ENCODE data around the gene FRAS1.
"Not testable (repeated sequence)": the region's sequence is repeated elsewhere in the genome, so short reads cannot be mapped to it uniquely, and the experiment has no call there.

FRAS1 gene
- long read RNA-seq, donor 1 = 0 reads
- long read RNA-seq, donor 2, full-length matches to known transcripts = 2 of 13 reads
- long read RNA-seq, donor 2, partial matches to known transcripts = 11 of 13 reads
- long read RNA-seq, donor 2, other reads (novel, unspliced or antisense) = 0 of 13 reads
- long read RNA-seq, donor 3, partial matches to known transcripts = 27 of 28 reads
- long read RNA-seq, donor 3, other reads (novel, unspliced or antisense) = 0 of 28 reads
- long read RNA-seq, donor 4, full-length matches to known transcripts = 2 of 26 reads
- long read RNA-seq, donor 4, partial matches to known transcripts = 24 of 26 reads
- long read RNA-seq, donor 4, other reads (novel, unspliced or antisense) = 0 of 26 reads
- long read RNA-seq, donor 5 = 0 reads
- long read RNA-seq, donor 6, partial matches to known transcripts = 23 of 23 reads
- long read RNA-seq, donor 6, other reads (novel, unspliced or antisense) = 0 of 23 reads
- long read RNA-seq, donor 7, partial matches to known transcripts = 48 of 50 reads
- long read RNA-seq, donor 7, other reads (novel, unspliced or antisense) = 0 of 50 reads
- long read RNA-seq, donor 8, partial matches to known transcripts = 14 of 14 reads
- long read RNA-seq, donor 8, other reads (novel, unspliced or antisense) = 0 of 14 reads

- peak; percentile 87 for DNase-seq
Measured at GRCh38 chr4:78057135-78057599, at the start of gene FRAS1. TSS of gene FRAS1 (plus strand) at chr4:78057323. CDS start at chr4:78058010, 687 bp downstream.

- not testable (repeated sequence) for DNase-seq
Measured at GRCh38 chr4:78011003-78011402, 46.1 kb upstream of the FRAS1 start.

- no peak for DNase-seq
Measured at GRCh38 chr4:78014889-78015886, 41.9 kb upstream of the FRAS1 start.

GRCh38 chr4:78018271-78019049, 38.7 kb upstream of the FRAS1 start:
- no peak for DNase-seq

- DNase-seq = no peak
Measured at GRCh38 chr4:78019414-78019813, 37.7 kb upstream of the FRAS1 start.

- no peak for DNase-seq
Measured at GRCh38 chr4:78020677-78021076, 36.4 kb upstream of the FRAS1 start.

- DNase-seq = no peak
Measured at GRCh38 chr4:78022517-78022916, 34.6 kb upstream of the FRAS1 start.

GRCh38 chr4:78024085-78024484, 33.0 kb upstream of the FRAS1 start:
- no peak for DNase-seq

GRCh38 chr4:78024576-78025091, 32.5 kb upstream of the FRAS1 start:
- DNase-seq = no peak

- DNase-seq = no peak
Measured at GRCh38 chr4:78031417-78031950, 25.6 kb upstream of the FRAS1 start.

GRCh38 chr4:78032446-78032845, 24.7 kb upstream of the FRAS1 start:
- DNase-seq = no peak

GRCh38 chr4:78032929-78033328, 24.2 kb upstream of the FRAS1 start:
- DNase-seq = no peak

- no peak for DNase-seq
Measured at GRCh38 chr4:78033861-78034260, 23.3 kb upstream of the FRAS1 start.

GRCh38 chr4:78038704-78039103, 18.4 kb upstream of the FRAS1 start:
- no peak for DNase-seq

- DNase-seq = no peak
Measured at GRCh38 chr4:78039678-78040077, 17.4 kb upstream of the FRAS1 start.

GRCh38 chr4:78040431-78040830, 16.7 kb upstream of the FRAS1 start:
- DNase-seq = no peak

- DNase-seq = no peak
Measured at GRCh38 chr4:78047366-78047765, 9.8 kb upstream of the FRAS1 start.

- DNase-seq = peak; percentile 87
Measured at GRCh38 chr4:78056265-78057129, 626 bp upstream of the FRAS1 start.

GRCh38 chr4:78057600-78058550, 752 bp downstream of the FRAS1 start:
- DNase-seq = peak; percentile 85
